Stimulated activated CD4-positive, alpha-beta T cell treated with anti-CD3 and anti-CD28 coated beads, Interleukin-2, amount 100 ng/mL, for 4 hours (primary cell): ENCODE measurements around the gene C17orf107.
"Not testable (repeated sequence)": the region's sequence is repeated elsewhere in the genome, so short reads cannot be mapped to it uniquely, and the experiment has no call there.

Experiments
- DNase-seq: peaks from one replicate; pipeline ENCODE4 v3.0.0-alpha.2; 2020; ENCODE audit warnings: low read depth

Gene C17orf107

DNA sequence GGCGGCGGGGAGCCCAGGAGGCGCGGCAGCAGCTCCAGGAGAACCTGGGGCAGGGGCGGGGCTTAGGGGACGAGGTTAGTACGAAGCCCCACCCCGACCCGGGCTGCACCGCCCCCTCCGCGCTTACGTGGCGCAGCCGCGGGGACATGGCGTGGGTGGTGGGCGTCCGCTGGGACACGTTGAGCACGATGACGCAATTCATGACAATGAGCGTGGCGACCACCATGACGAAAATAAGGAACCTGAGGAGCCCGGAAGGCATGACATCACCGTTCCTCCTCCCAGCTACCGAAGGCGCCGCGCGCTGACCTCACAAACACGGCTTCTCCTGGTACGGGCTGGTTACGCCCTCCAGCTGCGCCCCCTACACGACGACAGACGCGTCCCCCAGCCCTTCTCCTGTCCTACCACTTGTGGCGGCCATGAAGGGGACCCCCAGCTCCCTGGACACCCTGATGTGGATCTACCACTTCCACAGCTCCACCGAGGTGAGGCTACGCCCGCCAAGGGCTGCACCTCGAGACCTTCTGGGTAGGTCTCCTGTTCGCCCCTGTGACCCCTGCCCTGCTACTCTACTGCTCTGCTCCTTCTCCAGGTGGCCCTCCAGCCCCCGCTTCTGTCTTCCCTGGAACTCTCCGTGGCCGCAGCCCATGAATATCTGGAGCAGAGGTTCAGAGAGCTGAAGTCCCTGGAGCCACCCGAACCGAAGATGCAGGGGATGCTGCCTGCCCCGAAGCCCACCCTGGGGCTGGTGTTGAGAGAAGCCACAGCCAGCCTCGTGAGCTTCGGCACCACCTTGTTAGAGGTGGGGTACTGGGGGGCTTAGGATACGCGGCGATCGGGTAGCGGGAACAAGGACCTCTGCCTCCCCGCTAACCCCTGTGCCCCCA, at the start of gene C17orf107:
C17orf107 (plus strand) TSS at position 196 of the 890 bp plus-strand sequence; CDS start at position 423, 227 bp downstream.
- peak; percentile 98 for DNase-seq

- no peak for DNase-seq
Observed at GRCh38 chr17:4850246-4850645, 49.1 kb upstream of the C17orf107 start.

GRCh38 chr17:4851084-4851483, 48.3 kb upstream of the C17orf107 start:
- DNase-seq = no peak

GRCh38 chr17:4852567-4853207, 46.6 kb upstream of the C17orf107 start:
- DNase-seq = no peak

GRCh38 chr17:4853208-4853671, 46.1 kb upstream of the C17orf107 start:
- no peak for DNase-seq

DNA sequence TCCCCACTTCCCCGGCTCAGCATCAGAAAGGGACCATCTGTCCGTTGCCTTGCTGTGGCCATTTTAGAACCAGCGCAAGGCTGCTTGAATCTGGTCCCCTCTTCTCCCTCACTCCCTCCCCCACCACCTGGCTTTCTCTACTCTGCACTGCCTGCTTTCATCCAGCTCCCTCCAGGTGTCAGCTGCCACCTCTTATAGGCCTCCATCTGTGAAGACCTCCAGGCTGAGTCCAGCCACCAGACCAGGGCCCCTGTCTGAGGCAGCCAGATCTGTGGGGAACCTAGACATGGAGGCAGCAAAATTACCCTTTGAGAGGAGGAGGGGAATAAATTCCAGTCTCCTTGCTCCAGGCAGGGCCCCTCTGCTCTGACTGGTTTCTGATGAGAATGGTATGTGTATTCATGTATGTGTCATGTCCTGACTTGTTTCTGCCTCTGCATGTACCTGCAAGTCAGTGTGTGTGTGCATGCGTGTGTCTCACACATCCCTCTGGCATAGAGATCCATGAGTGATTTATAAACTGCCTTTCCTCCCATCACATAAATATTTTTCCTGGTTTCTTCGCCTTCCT, 45.1 kb upstream of the C17orf107 start:
- no peak for DNase-seq

DNA sequence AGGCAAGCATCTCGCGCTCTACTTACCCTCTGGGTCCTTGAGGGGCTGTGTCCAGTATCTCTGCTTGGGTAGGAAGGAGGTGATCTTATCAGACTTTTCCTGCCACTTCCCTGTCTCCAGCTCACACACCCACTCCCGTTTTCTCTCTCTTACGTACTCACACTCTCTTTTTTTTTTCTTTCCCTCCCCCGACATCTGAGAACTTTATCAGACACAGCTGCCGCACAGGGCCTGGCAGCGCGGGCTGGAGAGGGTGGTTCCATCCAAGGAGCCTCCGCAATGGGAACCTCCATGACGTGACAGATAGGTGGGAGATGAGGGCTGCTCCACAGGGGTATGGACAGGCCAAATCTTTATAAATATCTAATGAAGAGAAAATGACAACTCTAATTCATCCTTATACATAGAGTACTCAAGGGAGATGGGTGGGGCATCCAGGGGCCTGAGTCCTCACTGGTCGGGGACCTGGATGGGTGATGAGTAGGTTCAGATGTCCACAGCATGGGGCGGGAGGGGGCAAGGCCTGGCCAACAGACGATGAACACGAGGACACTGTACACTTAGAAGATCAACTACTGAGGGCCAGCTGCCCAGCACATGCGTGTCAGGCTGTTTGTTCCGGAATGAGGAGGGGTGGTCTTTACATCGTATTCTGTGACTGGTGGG, 42.9 kb upstream of the C17orf107 start:
- no peak for DNase-seq

DNA sequence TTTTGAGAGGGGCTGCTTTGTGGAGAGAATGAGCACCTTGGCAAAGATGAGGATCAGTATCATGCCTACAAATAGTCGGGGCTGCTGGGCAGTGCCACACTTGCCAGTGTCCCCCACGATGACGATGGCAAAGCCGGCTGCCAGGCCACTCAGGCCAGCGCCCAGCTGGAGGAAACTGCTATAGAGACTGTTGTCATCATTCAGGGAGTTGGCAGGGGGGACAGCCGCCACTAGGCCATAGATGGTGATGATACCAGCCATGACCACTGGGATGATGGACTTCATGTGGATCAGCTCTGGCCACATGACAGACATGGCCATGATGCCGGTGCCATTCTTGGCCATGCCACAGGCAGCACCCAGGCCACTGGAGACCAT, 42.4 kb upstream of the C17orf107 start:
- DNase-seq = no peak

GRCh38 chr17:4857347-4857746, 42.0 kb upstream of the C17orf107 start:
- not testable (repeated sequence) for DNase-seq

DNA sequence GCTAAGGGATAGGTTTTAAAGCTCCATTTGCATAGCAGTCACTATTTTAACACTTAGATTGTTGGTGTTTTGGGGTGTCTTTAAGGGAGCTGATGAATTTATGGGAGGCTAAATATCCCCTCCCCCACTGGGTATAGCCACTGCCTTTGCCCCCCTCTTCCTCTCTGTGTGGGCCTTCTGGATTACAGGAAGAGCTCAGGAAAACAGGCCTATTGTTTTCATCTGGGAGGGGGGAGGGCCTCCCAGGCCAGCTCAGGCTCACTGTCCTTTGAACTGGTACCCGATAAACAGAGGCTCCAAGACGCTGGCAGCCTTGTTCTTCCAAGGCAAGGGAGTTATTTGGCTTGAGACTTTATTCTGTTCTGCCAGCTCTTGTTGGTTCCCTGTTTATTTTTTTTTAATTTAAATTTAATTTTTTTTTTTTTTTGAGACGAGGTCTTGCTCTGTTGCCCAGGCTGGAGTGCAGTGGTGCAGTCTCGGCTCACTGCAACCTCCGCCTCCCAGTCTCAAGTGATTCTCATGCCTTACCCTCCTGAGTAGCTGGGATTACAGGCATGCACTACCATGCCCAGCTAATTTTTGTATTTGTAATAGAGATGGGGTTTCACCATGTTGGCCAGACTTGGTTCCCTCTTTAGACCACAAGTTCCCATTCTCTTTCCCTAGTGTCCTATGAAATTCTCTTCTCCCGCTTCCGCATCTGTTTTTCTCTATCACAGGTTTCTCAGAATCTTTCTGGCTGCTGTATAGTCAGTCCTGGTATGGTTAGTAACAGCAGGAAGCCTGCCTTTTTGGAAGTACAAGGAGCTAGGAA, 41.1 kb upstream of the C17orf107 start:
- DNase-seq = no peak

DNA sequence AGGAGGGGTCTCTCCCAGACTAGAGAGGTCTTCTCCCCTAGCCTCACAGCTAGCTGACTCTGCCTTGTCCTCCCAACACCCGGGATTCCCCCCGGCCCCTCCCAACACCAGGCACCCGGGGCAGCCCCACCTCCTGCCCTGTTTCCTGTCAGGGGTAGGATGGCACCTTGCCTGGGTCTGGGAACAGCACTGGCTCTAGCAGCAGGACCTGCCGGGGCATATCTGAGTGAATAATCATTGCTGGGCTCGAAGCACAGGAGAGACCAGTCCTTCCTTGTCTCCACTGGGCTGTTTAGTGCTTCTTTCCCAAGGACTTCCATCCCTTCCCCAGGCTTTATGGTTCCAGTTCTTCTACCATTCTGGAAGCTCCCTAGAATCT, 40.5 kb upstream of the C17orf107 start:
- no peak for DNase-seq

GRCh38 chr17:4859816-4860625, 39.3 kb upstream of the C17orf107 start:
- no peak for DNase-seq

DNA sequence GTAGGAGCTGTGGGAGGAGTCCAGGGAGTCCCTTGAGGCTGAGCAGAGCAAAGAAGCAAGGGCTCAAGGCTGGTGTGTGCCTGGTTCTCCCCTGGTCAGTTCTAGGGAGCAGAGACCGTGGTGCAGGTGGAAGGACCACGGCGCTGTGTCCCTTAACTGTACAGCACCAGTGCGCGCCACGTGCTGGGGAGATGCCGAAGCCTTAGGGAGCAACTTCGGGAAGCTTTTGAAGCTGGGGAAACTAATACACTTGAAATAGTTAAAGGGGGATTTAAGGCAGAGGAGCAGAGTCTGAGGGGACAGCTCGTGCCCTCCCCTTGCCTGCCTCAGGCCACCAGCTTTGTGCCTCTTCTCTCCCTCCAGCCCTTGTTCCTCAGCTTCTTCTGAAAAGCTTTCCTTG, 38.7 kb upstream of the C17orf107 start:
- no peak for DNase-seq

- no peak for DNase-seq
Observed at GRCh38 chr17:4861052-4861451, 38.3 kb upstream of the C17orf107 start.

DNA sequence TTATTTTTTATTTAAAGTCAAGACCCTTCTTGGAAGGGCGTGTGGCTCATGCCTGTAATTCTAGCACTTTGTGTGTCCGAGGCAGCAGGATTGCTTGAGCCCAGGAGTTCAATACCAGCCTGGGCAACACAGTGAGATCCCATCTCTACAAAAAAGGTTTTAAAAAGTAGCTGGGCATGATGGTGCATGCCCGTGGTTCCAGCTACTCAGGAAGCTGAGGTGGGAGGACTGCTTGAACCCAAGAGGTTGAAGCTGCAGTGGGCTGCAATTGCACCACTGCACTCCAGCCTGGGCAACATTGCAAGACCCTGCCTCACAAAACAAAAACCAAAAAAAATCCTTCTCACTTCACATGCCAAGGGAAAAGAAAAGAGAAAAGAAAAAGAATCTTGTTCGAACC, 36.6 kb upstream of the C17orf107 start:
- DNase-seq = no peak

- DNase-seq = no peak
Observed at GRCh38 chr17:4863321-4863720, 36.0 kb upstream of the C17orf107 start.

DNA sequence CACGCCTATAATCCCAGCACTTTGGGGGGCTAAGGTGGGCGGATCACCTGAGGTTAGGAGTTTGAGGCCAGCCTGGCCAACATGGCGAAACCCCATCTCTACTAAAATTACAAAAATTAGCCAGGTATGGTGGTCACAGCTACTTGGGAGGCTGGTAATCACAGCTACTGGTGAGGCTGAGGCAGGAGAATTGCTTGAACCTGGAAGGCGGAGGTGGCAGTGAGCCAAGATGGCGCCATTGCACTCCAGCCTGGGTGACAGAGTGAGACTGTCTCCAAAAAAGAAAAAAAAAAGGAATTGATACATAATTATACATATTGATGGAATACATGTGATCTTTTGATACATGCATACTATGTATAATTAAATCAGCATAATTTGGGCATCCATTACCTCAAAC, 31.8 kb upstream of the C17orf107 start:
- DNase-seq = not testable (repeated sequence)

DNA sequence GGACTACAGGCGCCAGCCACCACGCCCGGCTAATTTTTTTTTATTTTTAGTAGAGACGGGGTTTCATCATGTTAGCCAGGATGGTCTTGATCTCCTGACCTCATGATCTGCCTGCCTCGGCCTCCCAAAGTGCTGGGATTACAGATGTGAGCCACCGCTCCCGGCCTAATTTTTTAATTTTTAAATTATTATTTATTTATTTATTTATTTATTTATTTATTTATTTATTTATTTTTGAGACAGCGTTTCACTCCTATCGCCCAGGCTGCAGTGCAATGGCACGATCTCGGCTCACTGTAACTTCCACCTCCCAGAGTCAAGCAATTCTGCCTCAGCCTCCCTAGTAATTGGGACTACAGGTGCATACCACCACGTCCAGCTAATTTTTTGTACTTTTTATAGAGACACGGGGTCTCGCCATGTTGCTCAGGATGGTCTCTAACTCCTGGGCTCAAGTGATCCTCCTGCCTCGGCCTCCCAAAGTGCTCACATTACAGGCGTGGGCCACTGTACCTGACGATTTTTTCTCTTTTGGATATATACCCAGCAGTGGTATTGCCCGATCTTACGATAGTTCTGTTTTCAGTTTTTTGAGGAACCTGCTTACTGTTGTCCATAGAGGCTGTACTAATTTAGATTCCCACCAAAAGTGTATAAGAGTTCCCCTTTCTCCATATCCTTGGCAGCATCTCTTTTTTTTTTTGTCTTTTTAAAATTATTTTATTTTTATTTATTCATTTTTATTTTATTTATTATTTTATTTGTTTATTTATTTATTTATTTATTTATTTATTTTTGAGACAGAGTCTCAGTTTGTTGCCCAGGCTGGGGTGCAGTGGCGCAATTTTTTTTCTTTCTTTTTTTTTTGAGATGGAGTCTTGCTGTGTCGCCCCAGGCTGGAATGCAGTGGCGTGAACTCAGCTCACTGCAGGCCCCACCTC, 30.0 kb upstream of the C17orf107 start:
- not testable (repeated sequence) for DNase-seq

DNA sequence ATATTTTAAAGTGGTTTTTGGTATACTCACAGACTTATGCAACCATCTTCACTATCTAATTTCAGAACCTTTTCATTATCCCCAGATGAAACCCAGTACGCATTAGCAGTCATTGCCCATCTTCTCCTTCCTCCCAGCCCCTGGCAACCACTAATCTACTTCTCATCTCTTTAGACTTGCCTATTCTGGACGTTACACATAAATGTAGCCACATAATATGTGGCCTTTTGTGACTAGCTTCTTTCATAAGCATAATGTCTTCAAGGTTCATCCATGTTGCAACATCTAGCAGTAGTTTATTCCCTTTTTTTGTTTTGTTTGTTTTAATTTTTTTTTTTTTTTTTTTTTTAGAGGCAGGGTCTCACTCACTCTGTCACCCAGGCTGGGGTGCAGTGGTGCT, 28.5 kb upstream of the C17orf107 start:
- no peak for DNase-seq

DNA sequence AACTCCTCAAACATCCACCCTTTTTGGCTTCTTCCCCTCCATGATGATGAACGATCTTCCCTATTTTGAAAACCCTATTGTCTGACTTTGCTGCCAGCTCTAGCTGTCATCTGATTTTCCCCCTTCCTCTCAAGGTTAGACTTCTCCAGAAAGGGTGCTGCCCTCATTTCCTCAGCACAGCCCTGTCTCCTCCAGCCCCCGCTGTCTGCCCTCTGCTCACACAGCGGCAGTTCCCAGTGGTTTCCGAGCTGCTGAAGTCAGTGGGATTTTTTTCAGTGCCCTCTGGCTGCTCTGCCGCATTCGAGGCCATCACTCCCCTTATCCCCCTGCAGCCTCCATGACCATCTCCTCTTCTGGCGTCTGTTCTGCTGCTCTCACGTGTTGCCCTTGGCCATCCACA, 26.6 kb upstream of the C17orf107 start:
- DNase-seq = no peak
